RPMI7951 (cell line): Measurements from ENCODE around the gene SLC22A23. TPM values are rescaled to one million over a fixed set of nuclear protein-coding genes. Genes with fewer than 3 reads are reported as not detected.

ENCODE experiments used
- DNase-seq: peaks from one replicate; pipeline ENCODE4 v3.0.0-alpha.2; 2012; ENCODE audit warnings: low read depth
- total RNA-seq: library from RNA; depleted of rRNA; stranded (reverse); fragments of >200 nt; shearing (Covaris generic); gene quantifications from 2 replicates; pipeline ENCODE4 v1.2.3, GENCODE V29; 2014

The SLC22A23 gene
- total RNA-seq, 1 experiment from 2014 or later, result 0.72 TPM

DNA sequence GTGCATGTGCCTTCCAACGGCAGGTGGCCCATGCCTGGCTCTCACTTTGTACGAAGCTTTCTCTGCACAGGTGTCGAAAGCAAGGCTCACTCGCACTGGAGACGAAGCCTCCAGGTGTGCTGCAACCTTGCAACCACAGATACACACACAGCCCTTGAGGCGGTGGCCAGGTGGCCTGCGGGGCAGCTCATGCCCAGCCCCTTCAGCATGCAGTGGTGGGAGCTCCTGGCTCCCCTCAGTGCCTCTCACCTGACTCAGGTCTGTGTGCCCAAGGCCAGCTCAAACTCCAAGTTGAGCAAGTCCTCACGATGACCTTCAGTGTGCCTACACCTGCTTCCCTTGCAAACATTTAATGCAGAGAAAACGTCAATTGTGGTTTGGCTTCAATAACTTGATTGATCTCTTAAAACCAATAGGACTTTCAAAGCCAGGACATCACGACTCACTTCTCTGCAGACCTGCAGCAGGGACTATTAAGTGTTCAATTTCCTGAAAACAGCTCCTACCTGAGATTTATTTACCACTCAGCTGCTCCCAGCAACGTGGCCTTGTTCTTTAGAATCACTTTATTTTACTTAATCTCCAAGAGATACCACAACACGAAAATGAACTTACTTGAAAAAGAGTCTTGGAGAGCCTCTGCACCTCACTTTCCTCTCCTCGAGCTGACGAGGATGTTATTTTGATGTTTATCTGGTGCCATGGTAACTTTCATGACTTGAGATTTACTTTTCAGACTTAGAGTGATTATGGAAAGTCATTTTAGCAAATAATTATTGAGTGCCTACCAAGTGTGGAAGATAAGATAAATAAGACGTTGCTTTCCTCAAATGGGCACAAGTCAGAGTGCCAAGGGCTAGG, 86.3 kb downstream of the SLC22A23 start:
- no peak for DNase-seq

DNA sequence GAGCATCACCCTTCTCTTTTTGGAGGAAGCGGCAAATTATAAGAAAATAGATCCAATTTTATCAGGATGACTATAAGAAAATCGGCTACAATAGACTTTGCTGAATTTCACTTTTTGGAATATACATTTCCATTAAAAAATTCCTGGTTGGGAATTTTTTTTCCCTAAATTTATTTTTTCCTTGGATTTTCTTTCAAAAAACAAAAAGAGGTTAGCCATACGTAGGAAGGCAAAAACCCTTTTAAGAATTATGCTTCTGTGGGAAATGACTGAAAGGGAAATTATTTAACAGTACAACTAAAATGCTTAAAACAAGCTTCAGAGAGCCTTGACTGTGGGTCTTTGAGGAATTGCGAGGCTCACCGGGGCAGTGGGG, 86.9 kb downstream of the SLC22A23 start:
- DNase-seq, result no peak

DNA sequence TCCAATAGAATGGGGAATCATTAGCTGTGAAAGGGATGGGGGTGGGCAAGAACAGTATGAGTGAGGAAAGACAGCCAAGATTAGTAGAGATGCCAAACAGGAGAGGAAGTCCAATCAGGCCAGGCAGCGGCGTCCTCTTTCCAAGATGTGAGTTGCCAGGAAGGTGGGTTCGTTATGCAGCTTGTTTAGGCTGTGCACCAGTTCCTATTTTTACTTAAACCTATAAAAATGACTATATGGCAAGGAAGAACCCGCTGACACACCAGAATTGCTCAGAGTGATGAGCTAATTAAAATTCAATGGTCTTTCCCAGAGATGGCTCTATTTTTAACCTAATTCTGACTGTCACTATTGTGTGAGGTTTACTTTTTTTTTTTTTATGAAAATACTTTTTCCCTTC, 88.2 kb downstream of the SLC22A23 start:
- no peak for DNase-seq

DNA sequence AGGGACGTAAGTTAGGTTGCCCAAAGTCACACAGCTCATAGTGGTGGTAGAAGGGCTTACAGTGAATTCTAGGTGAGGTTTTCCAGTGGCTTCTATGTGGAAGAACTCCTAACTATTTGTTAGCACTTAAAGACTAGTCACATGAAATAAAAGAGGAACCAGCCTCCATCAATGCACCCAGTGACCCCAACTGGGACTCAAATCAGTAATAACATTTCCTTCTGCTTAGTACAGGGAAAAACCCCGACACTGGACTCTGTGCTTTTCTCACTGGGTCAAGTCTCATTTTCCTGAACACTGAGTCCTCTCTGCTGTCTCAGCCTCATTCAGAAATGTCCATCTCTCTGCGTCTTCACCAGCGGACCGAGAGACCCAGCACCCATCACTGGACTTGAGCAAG, 89.2 kb downstream of the SLC22A23 start:
- DNase-seq, result no peak

DNA sequence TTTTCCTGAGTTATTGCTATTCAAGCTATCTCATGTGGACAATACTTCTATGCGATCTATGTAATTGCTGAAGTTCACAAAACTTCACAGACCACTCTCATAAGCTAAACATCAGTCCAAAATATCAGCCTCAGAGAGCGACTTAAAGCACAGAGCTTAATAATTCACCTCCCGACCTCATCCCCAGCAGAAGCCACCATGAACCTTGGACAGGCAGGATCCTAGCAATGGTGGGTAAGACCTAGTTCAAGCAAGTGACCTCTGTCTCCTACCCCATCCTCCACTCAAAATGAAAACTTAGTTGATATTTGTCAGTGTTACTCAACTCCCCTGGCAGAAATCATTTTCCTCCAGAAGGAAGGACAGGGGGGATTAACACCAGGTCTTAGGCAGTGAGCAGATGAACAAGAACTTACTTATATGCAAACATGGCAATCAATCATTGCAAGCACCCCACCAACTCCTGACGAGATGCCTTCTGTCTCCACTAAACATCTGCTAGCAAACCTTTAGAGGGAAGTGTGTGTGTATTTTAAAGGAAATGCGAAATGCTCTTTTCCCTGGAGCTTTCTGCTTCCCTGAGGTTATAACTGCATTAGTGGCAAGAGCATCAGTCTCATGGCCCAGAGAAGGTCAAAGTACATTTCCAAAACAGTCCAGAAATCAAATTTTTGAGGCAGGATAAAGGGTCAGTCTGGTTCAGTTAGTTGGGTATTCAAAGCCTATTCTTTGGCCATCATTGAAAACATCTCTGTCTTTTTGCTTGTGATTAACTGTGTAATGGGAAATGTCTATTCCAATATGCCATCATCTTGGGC, 90.0 kb downstream of the SLC22A23 start:
- DNase-seq, result no peak

DNA sequence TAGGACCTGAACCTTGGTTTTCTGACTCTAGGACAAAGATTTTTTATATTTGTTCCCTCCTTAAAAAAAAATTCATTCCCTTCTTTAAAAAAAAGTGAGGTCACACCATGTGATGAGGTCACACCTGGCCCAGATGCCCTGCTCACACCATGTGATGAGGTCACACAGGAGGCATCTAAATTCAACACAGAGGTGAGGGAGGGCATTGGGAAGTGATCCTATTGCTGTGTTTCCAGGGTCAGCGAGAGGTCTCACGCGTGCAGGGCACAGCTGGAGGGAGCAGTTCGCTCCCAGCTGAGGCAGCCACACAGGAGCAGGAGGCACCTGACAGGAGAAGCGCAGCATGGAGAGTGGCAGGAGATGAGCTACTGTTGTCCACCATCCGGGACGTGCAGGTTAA, 92.5 kb downstream of the SLC22A23 start:
- no peak for DNase-seq

DNA sequence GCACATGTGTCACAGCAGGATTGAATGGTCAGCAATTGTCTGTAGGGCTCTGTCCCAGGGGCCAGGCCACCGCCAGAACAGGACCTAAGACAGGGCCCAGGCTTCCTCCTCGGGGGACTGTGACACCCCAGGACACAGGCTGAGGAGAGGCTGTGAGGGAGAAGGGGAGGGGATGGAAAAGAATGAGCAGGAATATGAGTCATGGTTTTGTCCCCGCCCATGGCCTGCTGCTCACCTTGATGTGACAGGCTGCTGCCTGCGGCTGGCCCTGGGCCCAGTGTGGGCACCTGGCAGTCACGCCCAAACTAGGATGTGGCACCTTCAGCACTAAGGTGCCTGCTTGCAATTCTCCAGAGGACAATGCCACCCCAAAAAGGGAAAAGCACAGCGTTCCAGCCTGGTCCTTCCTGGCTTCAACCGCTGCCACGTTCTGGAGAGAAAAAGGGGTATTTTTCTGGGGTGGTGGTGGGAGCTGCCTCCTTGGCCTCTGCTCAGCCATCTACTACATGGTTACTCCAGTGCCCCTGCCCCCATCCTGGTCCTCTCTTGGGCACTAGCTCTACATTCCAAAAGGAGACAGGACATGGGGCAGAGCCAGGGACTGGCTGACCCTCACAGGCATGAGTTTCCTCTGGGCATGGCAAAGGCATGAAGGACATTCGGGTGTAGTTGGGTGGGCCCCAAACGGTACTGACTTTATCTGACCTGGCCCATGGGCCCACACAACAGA, 93.4 kb downstream of the SLC22A23 start:
- DNase-seq, result no peak

DNA sequence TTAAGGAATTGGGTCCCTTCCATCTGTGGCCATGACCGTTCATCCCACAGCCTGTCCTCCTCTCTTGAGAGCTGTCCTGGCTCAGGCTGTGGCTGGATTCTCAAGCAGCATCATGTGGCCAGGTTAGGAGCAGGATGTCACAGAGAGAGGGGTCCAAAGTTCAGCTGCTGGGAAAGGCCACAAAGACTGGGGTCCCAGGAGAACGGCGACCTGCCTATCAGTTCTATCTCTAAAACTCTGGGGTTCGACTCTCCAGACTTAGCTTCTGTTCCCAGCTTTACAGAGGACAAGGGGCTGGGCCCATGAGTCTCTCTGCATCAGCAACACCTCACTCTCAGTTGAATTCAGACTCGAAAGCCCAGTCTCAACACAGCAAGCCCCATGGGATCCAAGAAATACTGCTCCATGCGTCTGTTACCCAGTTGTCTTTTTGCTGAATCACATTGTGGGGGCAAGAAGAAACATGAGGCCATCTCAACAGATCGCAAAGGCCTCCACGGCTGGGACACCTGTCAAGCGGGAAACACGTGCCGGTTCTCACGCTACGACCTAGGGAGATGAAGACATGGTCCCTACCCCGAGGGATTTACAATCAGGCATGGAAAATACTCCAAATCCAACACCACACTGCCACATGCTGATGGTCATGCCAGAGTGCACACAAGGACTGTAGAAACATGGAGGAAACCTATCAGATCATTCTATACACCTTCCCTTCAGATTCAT, 95.4 kb downstream of the SLC22A23 start:
- DNase-seq, result no peak

DNA sequence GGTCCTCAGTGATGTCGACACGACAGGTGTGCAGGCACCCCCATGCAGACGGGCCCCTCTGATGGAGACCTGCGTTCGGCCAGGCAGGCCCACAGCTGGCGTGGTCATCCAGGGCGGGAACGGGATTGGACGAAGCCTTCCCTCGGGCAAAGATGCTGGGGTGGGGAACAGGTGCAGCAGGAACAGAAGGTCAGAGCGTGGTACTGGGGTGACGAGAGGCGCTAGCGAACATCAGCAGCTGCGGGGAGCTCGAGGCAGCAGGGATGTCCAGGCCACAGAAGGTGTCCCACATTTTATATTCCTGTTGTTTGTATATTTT, 96.2 kb downstream of the SLC22A23 start:
- DNase-seq, result no peak

DNA sequence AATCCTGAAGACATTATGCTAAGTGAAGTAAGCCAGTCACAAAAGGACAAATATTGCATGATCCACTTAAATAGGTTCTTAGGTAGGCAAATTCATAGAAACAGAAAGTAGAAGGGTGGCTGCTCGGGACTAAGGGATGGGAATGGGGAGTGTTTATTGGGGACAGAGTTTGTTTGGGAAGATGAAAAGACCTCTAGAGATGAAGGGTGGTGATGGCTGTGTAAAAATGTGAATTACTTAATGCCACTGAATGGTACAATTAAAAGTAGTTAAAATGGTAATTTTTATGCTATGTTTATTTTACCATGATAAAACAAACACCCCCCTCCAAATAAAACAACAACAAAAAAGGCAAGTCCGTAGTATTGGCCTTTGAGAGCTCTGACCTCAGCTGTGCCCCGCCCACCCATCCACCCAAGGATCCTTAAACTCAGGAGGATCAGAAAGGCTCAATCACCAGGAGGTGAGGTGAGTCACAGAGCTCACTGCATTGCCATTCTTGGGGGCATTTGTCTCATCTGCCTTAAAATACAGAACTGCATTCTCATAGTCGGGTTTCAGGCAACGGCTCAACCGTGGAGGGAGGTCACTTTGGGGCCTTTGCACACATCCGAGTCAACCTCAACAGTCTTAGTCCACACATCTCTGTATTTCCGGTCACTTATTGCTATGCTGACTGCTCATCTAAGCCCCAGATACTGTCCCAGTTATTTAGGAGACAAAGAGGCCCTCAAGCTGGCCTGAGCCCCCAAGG, 96.7 kb downstream of the SLC22A23 start:
- no peak for DNase-seq

DNA sequence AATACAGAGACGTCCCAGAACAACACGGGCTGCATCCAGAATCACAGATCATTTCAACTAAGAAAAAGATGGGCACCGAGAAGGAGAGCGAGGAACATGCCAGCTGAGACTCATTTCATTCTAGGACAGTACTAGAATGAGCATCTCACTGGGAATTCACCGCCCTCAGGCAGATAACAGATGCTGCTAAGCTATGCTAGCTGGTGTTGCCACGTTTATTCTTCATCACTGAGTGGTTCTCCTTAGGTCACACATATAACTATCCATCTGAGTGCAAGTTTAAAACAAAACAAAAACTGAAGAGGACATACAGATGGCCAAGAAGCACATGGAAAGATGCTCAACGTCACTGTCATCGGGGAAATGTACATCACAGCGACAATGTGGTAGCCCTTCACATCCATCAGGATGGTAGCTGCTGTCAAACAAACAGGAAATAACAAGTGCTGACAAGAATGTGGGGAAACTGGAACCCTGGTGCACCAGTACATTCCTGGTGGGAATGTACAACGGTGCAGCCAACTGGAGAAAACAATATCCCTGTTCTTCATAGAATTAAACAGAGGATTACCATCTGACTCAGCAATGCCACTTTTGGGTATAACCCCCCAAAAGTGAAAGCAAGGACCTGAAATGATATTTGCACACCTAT, 97.6 kb downstream of the SLC22A23 start:
- DNase-seq, result peak; percentile 53

DNA sequence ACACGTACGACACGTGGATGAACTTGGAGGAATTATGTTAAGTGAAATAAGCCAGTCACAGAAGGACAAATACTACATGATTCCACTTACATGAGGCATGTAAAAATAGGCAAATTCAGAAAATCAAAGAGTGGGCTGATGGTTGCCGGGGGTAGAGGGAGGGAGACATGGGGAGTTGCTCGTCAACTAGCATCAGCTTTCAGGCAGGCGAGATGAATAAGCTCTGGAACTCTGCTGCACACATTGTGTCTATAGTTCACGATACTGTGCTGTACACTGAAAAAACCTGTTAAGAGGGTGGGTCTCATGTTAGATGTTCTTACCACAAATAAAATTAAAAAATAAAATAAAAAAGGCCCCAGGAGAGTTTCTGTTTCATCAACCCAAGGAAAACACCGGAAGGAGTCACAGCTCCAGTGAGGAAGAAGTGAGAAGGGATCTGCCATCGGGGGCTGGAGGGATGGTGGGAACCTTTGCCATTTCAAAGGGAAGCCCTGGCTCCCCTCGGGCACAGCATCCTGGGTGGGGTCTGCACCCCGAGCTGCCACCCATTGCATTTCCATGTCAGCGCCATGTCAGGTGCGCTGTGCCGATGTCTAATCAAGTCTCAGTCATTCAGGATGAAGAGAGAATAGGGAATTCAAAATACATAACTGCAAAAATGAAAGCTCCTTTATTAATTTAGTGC, 98.3 kb downstream of the SLC22A23 start:
- no peak for DNase-seq

DNA sequence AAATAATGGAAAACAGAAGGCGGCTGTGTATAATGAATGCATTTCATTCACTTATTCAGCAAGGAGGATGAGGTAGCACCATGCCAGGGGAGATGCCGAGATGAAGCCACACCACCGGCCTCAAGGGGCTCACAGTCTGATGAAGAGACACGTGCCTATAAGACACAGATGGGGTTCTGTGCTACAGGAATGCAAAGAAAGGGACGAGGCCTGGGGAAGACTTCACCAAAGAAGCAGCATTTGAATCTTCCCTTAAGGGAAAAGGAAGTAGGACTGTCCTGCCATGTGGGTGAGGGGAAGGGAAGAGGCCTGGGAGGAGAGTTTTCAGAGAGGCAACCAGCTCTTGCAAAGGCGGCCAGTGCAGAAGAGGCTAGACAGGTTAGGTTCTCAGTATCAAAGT, 99.2 kb downstream of the SLC22A23 start:
- peak; percentile 31 for DNase-seq

DNA sequence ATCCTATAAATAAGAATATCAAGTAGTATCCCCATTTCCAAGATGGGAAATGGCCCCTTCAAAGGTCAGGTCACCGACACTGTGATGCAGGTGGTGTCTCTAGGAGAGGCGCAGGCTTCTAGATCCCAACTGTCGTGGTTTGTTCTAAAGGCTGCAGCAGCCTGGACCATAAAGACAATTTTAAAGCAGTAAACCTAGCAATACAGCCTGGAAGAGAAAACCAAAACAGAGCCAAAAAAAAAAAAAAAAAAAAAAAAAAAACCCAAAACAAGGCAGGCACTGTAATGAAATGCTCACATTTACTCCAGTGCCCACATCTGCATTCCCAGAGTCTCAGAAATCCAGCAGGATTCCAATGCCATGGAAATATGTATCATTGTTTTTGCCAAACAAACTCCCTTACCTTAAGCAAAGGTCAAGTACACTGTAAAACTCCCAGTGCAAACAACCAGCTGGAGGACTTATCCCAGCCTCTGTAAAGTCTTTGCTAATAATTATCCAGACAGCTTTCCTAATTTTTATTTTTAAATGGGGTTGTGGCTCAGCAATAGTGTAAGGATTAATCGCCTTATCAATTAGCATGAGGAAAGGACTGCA, 99.9 kb downstream of the SLC22A23 start:
- DNase-seq, result peak; percentile 24

DNA sequence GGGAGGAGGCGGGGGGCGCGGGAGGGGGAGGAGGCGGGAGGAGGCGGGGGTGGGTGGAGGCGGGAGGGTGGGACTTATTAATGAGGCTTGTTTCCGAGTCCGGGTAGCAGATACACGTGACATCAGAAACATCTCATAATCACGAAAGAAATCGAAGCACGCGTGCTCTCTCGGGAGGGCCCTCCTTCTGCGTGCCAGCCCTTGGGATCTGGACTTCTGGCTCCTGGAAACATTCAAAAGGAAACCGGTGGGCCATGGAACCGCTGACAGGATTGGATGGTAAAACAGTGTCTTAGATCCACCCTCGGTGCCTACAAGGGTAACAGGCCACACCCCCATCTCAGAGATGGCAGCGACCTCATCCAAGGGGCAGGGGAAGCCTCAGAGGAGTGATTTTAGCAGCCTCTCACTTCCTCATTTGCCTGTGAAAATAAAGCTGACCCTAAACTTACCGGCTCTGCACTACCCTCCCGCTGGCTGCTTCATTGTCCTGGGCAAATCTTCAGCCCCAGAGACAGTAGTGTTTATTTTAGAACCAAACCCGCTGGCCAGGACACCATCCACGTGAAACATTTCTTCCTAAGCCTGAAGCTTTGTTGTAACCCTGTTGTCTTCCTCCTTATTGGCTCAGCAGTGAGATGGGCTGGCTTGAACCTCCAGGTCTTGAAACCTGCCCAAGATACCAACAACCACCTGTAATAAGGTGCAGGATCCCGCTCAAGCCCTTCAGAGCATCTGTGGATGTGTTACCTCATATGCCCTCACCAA, 100.6 kb downstream of the SLC22A23 start:
- peak; percentile 77 for DNase-seq

DNA sequence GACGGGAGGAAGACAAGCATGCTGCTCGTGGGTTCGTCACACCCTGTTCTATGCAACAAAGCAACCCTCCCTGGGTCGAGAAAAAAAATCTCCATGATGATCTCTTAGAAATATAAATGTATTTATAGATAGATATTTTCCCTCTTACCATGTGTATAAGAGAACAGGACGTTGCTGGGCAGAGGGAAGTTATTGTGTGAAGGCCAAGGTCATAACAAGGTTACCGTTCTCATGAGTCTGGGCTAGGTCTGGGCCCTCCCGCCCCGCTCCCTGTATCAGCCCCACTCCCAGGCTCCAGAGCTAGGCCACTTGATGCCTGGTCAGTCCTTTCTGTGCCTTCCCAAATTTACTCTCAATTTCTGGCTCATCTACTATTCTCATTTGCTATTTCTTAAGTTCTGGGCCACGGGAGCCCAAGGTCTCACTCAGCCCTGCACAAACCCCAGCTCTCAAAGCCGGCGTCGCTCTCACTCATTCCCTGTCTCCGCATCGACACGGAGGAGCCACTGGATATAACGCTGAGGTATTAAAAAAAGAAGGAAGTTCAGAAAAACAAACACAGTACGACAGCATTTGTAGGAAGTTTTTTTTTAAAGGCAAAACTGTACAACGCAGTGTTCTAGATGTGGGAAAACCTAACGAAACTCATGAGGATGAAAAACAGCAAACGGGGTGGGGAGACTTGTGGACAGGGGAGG, 101.3 kb downstream of the SLC22A23 start:
- no peak for DNase-seq

DNA sequence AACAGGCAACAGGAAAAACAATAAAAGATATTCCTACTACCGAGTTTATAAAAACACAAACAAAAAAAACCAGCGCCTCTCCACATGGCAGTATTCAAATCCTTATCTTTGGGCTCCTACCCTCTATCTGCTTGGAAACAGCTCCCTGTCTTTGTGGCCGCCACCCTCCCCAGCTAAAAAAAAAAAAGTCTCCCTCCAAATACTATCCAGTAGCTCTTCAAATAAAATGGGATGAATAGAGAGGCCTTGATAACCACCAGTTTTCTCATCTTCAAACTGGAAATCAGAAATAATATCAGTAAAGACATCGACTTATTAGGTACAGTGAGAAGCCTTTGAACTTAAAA, 101.9 kb downstream of the SLC22A23 start:
- no peak for DNase-seq

DNA sequence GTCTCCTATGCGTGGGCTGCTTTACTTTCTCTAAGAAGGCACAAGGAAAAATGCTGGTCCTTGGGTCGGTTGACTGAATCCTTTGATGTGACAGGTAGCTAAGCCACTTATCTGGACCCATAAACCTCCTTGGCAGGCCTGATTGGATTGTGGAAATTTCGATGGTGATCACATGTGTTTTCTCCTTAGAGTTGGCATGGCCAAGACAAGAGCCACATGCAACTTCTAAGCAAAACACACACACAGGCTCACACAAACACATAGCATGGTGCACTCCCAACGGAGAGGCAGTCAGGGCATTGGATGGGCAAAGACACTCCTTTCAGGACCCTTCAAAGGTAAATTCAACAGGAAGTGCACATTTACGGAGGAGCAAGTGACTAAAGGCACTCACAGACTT, 102.9 kb downstream of the SLC22A23 start:
- no peak for DNase-seq
